Measurements from ENCODE around the gene CASKIN1. TPM values are rescaled to one million over a fixed set of nuclear protein-coding genes. Genes with fewer than 3 reads are reported as not detected.

Gene CASKIN1
- total and polyA plus RNA-seq, 2 of the 8 experiments (the other 6 are each of a cell fraction or from before 2014, with no cell fraction given) = 1.2 to 6.4 TPM

DNA sequence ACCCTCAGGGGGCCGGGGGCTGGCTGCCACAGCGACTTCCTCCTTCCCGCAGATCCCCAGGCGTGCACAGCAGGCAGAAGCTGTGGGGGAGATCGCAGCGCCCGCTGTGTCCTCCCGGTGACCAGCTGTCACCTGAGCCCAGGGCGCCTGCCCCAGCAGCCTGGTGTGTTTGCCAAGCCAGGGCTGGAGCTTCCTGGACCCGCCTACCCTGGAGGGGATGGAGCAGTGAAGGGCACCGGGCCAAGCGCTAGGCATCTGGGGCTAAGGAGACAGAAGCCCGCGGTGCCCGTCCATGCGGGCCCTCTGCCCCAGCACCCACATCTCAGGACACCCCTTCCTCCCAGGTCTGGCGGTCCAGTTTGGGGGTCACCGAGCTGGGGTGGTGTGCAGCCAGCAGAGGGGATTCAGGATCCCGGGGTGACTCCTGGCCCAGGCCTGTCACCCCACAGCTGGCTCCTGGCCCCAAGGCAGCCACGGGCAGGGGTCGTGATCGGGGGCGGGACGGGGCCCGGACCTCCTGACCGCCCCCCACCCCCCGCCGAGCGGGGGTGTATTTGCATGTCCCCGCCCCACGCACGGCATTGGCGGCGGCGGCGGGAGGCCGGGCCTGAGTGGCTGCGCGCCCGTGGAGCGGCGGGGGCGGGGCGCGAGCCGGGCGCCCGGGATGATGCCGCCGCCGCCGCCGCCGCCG, 48.3 kb downstream of the CASKIN1 start, which contains the start of gene RAB26:
RAB26 (plus strand) TSS at position 645 of the 691 bp plus-strand sequence. CDS start 159 bp downstream, outside the sequence.
- Histone ChIP-seq H4K5ac (ENCODE audit: insufficient read length, low read depth, low read length) (peak within 1 kb of the TSS; percentile 25), H2BK12ac (ENCODE audit: low read depth, low read length) (no peak within 1 kb of the TSS), H2BK5ac (ENCODE audit: low read depth, low read length) (peak within 1 kb of the TSS; percentile 66; the same call in 1 of the 2 replicates), H3K9me3 (ENCODE audit: insufficient read depth in 2 of 2, low read depth in 1 of 2, low read length in 1 of 2) (no peaks in the 10 kb centered on the region), H3K14ac (ENCODE audit: insufficient read length) (no peak within 1 kb of the TSS), H2AK5ac (ENCODE audit: low read depth, low read length) (0 out of 2 replicates have a peak within 1 kb of the TSS, but pooled peaks have one; percentile 41), H3K18ac (ENCODE audit: extremely low read depth, low read length) (peak within 1 kb of the TSS; percentile 48), H3K9ac (replicated peaks in 1 of 4; ENCODE audit: extremely low read depth in 1 of 4, low read depth in 3 of 4, low read length in 3 of 4) (peak within 1 kb of the TSS in 1 of 4 experiments; percentile 31; a peak in 3 of 7 replicates), H2BK15ac (ENCODE audit: low read length) (no peak within 1 kb of the TSS), H2BK20ac (ENCODE audit: low read length) (no peak within 1 kb of the TSS), H3K4me1 (replicated peaks in 1 of 4; ENCODE audit: control insufficient read depth in 3 of 4, insufficient read depth in 4 of 4, low read length in 3 of 4) (peaks cover 3 to 36% (median 27%) of the 10 kb centered on the region in 4 experiments), H3K27ac (ENCODE audit: low read depth, low read length) (no peak within 1 kb of the TSS), H3K56ac (replicated peaks; ENCODE audit: insufficient read length, low read depth, low read length) (no peak within 1 kb of the TSS), H4K91ac (replicated peaks; ENCODE audit: insufficient read length, low read length) (peak within 1 kb of the TSS; percentile 65), H3K4ac (replicated peaks; ENCODE audit: insufficient read length, low read depth, low read length) (no peak within 1 kb of the TSS), H4K8ac (ENCODE audit: extremely low read depth, insufficient read depth, low read length) (peak within 1 kb of the TSS; percentile 62), H2BK120ac (replicated peaks; ENCODE audit: low read depth, low read length) (no peak within 1 kb of the TSS), H3K27me3 (replicated peaks in 1 of 4; ENCODE audit: control insufficient read depth in 3 of 4, extremely low read depth in 1 of 4, insufficient read depth in 3 of 4, low read length in 3 of 4) (peaks cover 0 to 11% (median 5%) of the 10 kb centered on the region in 4 experiments; a peak in 3 of 7 replicates), H3K4me3 (ENCODE audit: extremely low read depth in 1 of 4, insufficient read depth in 2 of 4, low read depth in 3 of 4, low read length in 4 of 4) (peak within 1 kb of the TSS; percentile 37 to 85 (median 48)), H3K23ac (ENCODE audit: insufficient read length) (no peak within 1 kb of the TSS), H3K79me1 (ENCODE audit: low read depth, low read length) (no peaks in the 10 kb centered on the region), H3K79me2 (ENCODE audit: control insufficient read depth in 1 of 2, insufficient read depth in 2 of 2, low read length in 2 of 2) (peaks cover 0 to 10% of the 10 kb centered on the region in 2 experiments; a peak in 2 of 4 replicates), H4K20me1 (replicated peaks in 1 of 2; ENCODE audit: control insufficient read depth in 1 of 2, insufficient read depth in 2 of 2, low read length in 2 of 2) (peaks cover 4 to 28% of the 10 kb centered on the region in 2 experiments), H3K36me3 (ENCODE audit: control insufficient read depth in 2 of 4, insufficient read depth in 4 of 4, low read length in 3 of 4) (peaks cover 0 to 18% (median 4%) of the 10 kb centered on the region in 4 experiments; a peak in 5 of 8 replicates), H3K23me2 (ENCODE audit: low read depth, low read length) (peaks cover 22% of the 10 kb centered on the region; the same call in 1 of the 2 replicates), H3K4me2 (ENCODE audit: insufficient read depth in 1 of 2, low read depth in 2 of 2, low read length in 2 of 2) (peak within 1 kb of the TSS; percentile 94 to 97), H2AFZ (ENCODE audit: low read length) (no peak within 1 kb of the TSS)
- no peak for FAIRE-seq
- 14% methylated on average over 18 of the region's 55 CpGs; no CpG with 5 or more reads in 1 of the 2 experiments for WGBS, 2 experiments (ENCODE audit: extremely low coverage in 1 of 2, insufficient coverage in 1 of 2, insufficient read length in 1 of 2, insufficient replicate concordance in 2 of 2, low coverage in 1 of 2, low lambda C conversion rate in 2 of 2, missing lambda C conversion rate in 1 of 2)
- peak in 1 of 2 experiments; percentile 90 for DNase-seq (ENCODE audit: low read depth in 1 of 2, low spot score in 2 of 2)
- CTCF ChIA-PET (ENCODE audit: partially characterized antibody) = interaction anchor here (0.6 to 3.6 kb wide), 8 partner anchors 8 to 353 kb away, joined by 3 to 15 read pairs (median 4); no protein-coding TSS in a partner anchor
- POLR2A ChIA-PET (ENCODE audit: partially characterized antibody) = interaction anchor here (0.6 to 10.4 kb wide), 18 partner anchors 7 to 188 kb away, joined by 3 to 220 read pairs (median 4); partner anchors contain the start of genes BRICD5, MLST8, NTHL1 and PGP
- TF ChIP-seq YY1 (IDR thresholded peaks at IDR 0.05; ENCODE audit: low read depth, low read length) = peak; percentile 51; the same call in 1 of the 2 replicates
- TF ChIP-seq SIN3A (conservative IDR thresholded peaks at IDR 0.05 in 1 of 2, IDR thresholded peaks at IDR 0.05 in 1 of 2; ENCODE audit: low read depth in 1 of 2, low read length in 2 of 2) = peak; percentile 79 to 84; a peak in 2 of 4 replicates
- peak; percentile 96 for TF ChIP-seq CTBP2 (IDR thresholded peaks at IDR 0.05; ENCODE audit: borderline replicate concordance, insufficient read depth, insufficient read length, low read length)
- peak; percentile 74; the same call in 1 of the 2 replicates for TF ChIP-seq GABPA (IDR thresholded peaks at IDR 0.05; ENCODE audit: borderline replicate concordance, insufficient read depth, low read length)
- 0 out of 2 replicates have a peak, but pooled peaks have one; percentile 14 for TF ChIP-seq BACH1 (IDR thresholded peaks at IDR 0.05; ENCODE audit: low read length)
- 0 out of 2 replicates have a peak, but pooled peaks have one; percentile 23 for TF ChIP-seq SP1 (IDR thresholded peaks at IDR 0.05; ENCODE audit: low read depth, low read length)
- TF ChIP-seq, protein P1, sequence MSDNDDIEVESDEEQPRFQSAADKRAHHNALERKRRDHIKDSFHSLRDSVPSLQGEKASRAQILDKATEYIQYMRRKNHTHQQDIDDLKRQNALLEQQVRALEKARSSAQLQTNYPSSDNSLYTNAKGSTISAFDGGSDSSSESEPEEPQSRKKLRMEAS (IDR thresholded peaks at IDR 0.05) = peak; percentile 58
- TF ChIP-seq SIRT6 (IDR thresholded peaks at IDR 0.05; ENCODE audit: low read length) = no peak
- peak; percentile 73; the same call in 1 of the 2 replicates for TF ChIP-seq EGR1 (IDR thresholded peaks at IDR 0.05; ENCODE audit: borderline replicate concordance, low read depth, low read length)
- TF ChIP-seq TCF12 (IDR thresholded peaks at IDR 0.05; ENCODE audit: low read depth, low read length) = peak; percentile 73; the same call in 1 of the 2 replicates
- TF ChIP-seq POLR2AphosphoS5 (IDR thresholded peaks at IDR 0.05; ENCODE audit: low read depth, low read length) = no peak; the same call in 1 of the 2 replicates

All from H1 (cell line).